Measurements from ENCODE around the gene TECPR2. TPM values are rescaled to one million over a fixed set of nuclear protein-coding genes. Genes with fewer than 3 reads are reported as not detected.

TECPR2 gene
- total RNA-seq, result 14.6 and 15.6 TPM in 2 replicates

GRCh38 chr14:102362545-102363181 lies at the start of gene TECPR2, which contains the start of gene CINP:
TSS of gene TECPR2 (plus strand) at chr14:102362941. CDS start at chr14:102376722, 13,781 bp downstream.
TSS of gene CINP (minus strand) at chr14:102362890. CDS start at chr14:102362851, 39 bp downstream.

GRCh38 chr14:102319351-102320032 lies 43.2 kb upstream of the TECPR2 start, which contains the start of gene ZNF839:
TSS of gene ZNF839 (plus strand) at chr14:102319746. CDS start at chr14:102319766, 20 bp downstream.

GRCh38 chr14:102509746-102510615 lies 147.2 kb downstream of the TECPR2 start, which contains the start of gene ANKRD9:
TSS of gene ANKRD9 (minus strand) at chr14:102509776. CDS start at chr14:102507889, 1,887 bp downstream.

Small RNA genes lying within 50 kb of the gene (small RNA-seq; reads per million reads assigned to genes)
- not detected for gene MIR4309

Other genes starting within 250 kb of the TECPR2 start
- gene WDR20, start 223.0 kb upstream of the TECPR2 start, total RNA-seq, result 15.4 and 16.0 TPM in 2 replicates
- gene MOK, start 57.8 kb upstream of the TECPR2 start, total RNA-seq, result 21.9 and 22.3 TPM in 2 replicates
- gene ZNF839, start 43.2 kb upstream of the TECPR2 start, total RNA-seq, result 8.9 and 9.3 TPM in 2 replicates
- 44.8 and 55.1 TPM in 2 replicates for gene CINP, start 51 bp upstream of the TECPR2 start, total RNA-seq
- gene ANKRD9, start 146.8 kb downstream of the TECPR2 start, total RNA-seq, result 7.4 and 11.9 TPM in 2 replicates
- 13.9 and 15.1 TPM in 2 replicates for gene RCOR1, start 229.7 kb downstream of the TECPR2 start, total RNA-seq

Data from articular chondrocyte of knee joint (primary cell).